ENCODE results near the gene ABCA8. TPM values are rescaled to one million over a fixed set of nuclear protein-coding genes. Genes with fewer than 3 reads are reported as not detected.

The ABCA8 gene
- total RNA-seq, 1 donor: 36.2 TPM

GRCh38 chr17:68821860-68822696 lies 133.1 kb downstream of the ABCA8 start:
- no peak for TF ChIP-seq CTCF (IDR thresholded peaks at IDR 0.05; ENCODE audit: extremely low read depth, low read depth, low read length)
- Histone ChIP-seq H3K9me3 (ENCODE audit: low read depth, low read length) (no peaks in the 10 kb centered on the region), H3K27ac (ENCODE audit: low read depth, low read length) (no peak overlapping the region), H2AFZ (ENCODE audit: low read length) (no peak overlapping the region), H3K79me2 (ENCODE audit: insufficient read depth, low read length) (no peaks in the 10 kb centered on the region), H3K4me3 (ENCODE audit: insufficient read depth, low read length) (no peak overlapping the region), H3K27me3 (ENCODE audit: insufficient read depth, low read length) (no peaks in the 10 kb centered on the region), H3K36me3 (ENCODE audit: insufficient read depth, low read length) (no peaks in the 10 kb centered on the region), H3K4me2 (ENCODE audit: insufficient read depth, low read length) (peak overlapping the region; percentile 49), H4K20me1 (ENCODE audit: insufficient read depth, low read length) (no peaks in the 10 kb centered on the region), H3K4me1 (ENCODE audit: insufficient read depth, low read length) (peaks cover 17% of the 10 kb centered on the region)
- DNase-seq (ENCODE audit: insufficient read length, low spot score, missing footprints): peak; percentile 86

GRCh38 chr17:68820825-68821481 lies 134.2 kb downstream of the ABCA8 start:
- Histone ChIP-seq H3K27ac (ENCODE audit: low read depth, low read length) (no peak overlapping the region), H3K27me3 (ENCODE audit: insufficient read depth, low read length) (no peaks in the 10 kb centered on the region), H3K4me2 (ENCODE audit: insufficient read depth, low read length) (no peak overlapping the region), H3K36me3 (ENCODE audit: insufficient read depth, low read length) (no peaks in the 10 kb centered on the region), H3K9me3 (ENCODE audit: low read depth, low read length) (no peaks in the 10 kb centered on the region), H3K4me3 (ENCODE audit: insufficient read depth, low read length) (no peak overlapping the region), H4K20me1 (ENCODE audit: insufficient read depth, low read length) (no peaks in the 10 kb centered on the region), H3K79me2 (ENCODE audit: insufficient read depth, low read length) (no peaks in the 10 kb centered on the region), H3K4me1 (ENCODE audit: insufficient read depth, low read length) (peaks cover 17% of the 10 kb centered on the region), H2AFZ (ENCODE audit: low read length) (no peak overlapping the region)
- DNase-seq (ENCODE audit: insufficient read length, low spot score, missing footprints): peak; percentile 61
- TF ChIP-seq CTCF (IDR thresholded peaks at IDR 0.05; ENCODE audit: extremely low read depth, low read depth, low read length): no peak

GRCh38 chr17:68820476-68820824 lies 134.7 kb downstream of the ABCA8 start:
- Histone ChIP-seq H3K4me1 (ENCODE audit: insufficient read depth, low read length) (peaks cover 17% of the 10 kb centered on the region), H3K4me3 (ENCODE audit: insufficient read depth, low read length) (no peak overlapping the region), H3K79me2 (ENCODE audit: insufficient read depth, low read length) (no peaks in the 10 kb centered on the region), H3K36me3 (ENCODE audit: insufficient read depth, low read length) (no peaks in the 10 kb centered on the region), H2AFZ (ENCODE audit: low read length) (no peak overlapping the region), H3K4me2 (ENCODE audit: insufficient read depth, low read length) (no peak overlapping the region), H3K27ac (ENCODE audit: low read depth, low read length) (no peak overlapping the region), H4K20me1 (ENCODE audit: insufficient read depth, low read length) (no peaks in the 10 kb centered on the region), H3K27me3 (ENCODE audit: insufficient read depth, low read length) (no peaks in the 10 kb centered on the region), H3K9me3 (ENCODE audit: low read depth, low read length) (no peaks in the 10 kb centered on the region)
- no peak for DNase-seq (ENCODE audit: insufficient read length, low spot score, missing footprints)
- no peak for TF ChIP-seq CTCF (IDR thresholded peaks at IDR 0.05; ENCODE audit: extremely low read depth, low read depth, low read length)

GRCh38 chr17:68819465-68819864 lies 135.7 kb downstream of the ABCA8 start:
- no peak for DNase-seq (ENCODE audit: insufficient read length, low spot score, missing footprints)
- Histone ChIP-seq H3K4me3 (ENCODE audit: insufficient read depth, low read length) (no peak overlapping the region), H3K4me2 (ENCODE audit: insufficient read depth, low read length) (no peak overlapping the region), H3K9me3 (ENCODE audit: low read depth, low read length) (no peaks in the 10 kb centered on the region), H4K20me1 (ENCODE audit: insufficient read depth, low read length) (no peaks in the 10 kb centered on the region), H3K4me1 (ENCODE audit: insufficient read depth, low read length) (peaks cover 17% of the 10 kb centered on the region), H3K36me3 (ENCODE audit: insufficient read depth, low read length) (no peaks in the 10 kb centered on the region), H3K27me3 (ENCODE audit: insufficient read depth, low read length) (no peaks in the 10 kb centered on the region), H3K79me2 (ENCODE audit: insufficient read depth, low read length) (no peaks in the 10 kb centered on the region), H2AFZ (ENCODE audit: low read length) (no peak overlapping the region), H3K27ac (ENCODE audit: low read depth, low read length) (no peak overlapping the region)
- no peak for TF ChIP-seq CTCF (IDR thresholded peaks at IDR 0.05; ENCODE audit: extremely low read depth, low read depth, low read length)
